ENCODE data around the gene UTP15. TPM values are rescaled to one million over a fixed set of nuclear protein-coding genes. Genes with fewer than 3 reads are reported as not detected.

Gene UTP15
- total and polyA plus RNA-seq, 2 donors from 2014 or later, result 4.5 to 16.4 TPM

DNA sequence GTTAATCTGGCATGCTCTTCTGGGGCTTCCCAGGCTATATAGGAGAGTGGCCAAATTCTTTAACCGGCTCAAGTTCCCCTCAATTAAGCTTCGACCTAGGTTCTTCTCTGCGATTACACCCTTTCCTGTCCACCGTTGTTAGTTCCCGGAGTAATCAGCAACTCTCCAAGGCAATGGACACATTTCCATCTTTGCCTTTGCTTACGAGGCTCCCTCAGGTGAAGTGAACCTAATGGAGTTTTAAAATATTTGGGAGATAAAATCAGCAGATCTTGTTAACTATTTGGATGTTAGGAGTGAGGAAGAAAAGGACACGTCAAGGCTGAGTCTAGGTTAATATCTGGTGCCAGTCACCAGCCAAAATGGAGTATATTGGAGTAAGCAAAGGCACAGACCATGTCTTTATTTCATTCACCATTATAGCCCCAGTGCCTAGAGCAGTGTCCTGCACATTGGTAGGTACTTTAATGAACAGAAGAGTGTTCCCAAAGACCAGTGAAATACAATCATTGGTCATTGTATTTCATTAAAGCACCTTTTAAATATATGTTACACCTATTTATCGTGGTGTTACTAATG is 515 bp downstream of the UTP15 start:
- H3K9ac ChIP-seq (ENCODE audit: low read length in 3 of 3), result peak overlapping the region; percentile 96 to 99 (median 98)
- DNase-seq, result no peak
- H3K9me3 ChIP-seq (ENCODE audit: control insufficient read depth in 2 of 3, insufficient read depth in 1 of 3, low read length in 3 of 3), result no peaks in the 10 kb centered on the region
- peak overlapping the region; percentile 89 for H3K27ac ChIP-seq (ENCODE audit: low read depth in 2 of 2, low read length in 2 of 2)
- H3K4me3 ChIP-seq (ENCODE audit: low read length in 3 of 3), result peak overlapping the region; percentile 98 to 100 (median 99)
- peaks cover 0 to 16% (median 9%) of the 10 kb centered on the region in 3 donors for H3K4me1 ChIP-seq (ENCODE audit: control insufficient read depth in 2 of 3, insufficient read depth in 2 of 3, low read depth in 1 of 3, low read length in 3 of 3)
- no peaks in the 10 kb centered on the region for H3K27me3 ChIP-seq (ENCODE audit: control insufficient read depth, insufficient read depth, low read length)
- intact Hi-C loops (cut with DNase I), result no loop called here
- no peak for FAIRE-seq
- peaks cover under 1 to 10% (median 3%) of the 10 kb centered on the region in 3 donors for H3K36me3 ChIP-seq (ENCODE audit: control insufficient read depth in 2 of 3, insufficient read depth in 3 of 3, low read length in 3 of 3)
- TF ChIP-seq, protein P1, sequence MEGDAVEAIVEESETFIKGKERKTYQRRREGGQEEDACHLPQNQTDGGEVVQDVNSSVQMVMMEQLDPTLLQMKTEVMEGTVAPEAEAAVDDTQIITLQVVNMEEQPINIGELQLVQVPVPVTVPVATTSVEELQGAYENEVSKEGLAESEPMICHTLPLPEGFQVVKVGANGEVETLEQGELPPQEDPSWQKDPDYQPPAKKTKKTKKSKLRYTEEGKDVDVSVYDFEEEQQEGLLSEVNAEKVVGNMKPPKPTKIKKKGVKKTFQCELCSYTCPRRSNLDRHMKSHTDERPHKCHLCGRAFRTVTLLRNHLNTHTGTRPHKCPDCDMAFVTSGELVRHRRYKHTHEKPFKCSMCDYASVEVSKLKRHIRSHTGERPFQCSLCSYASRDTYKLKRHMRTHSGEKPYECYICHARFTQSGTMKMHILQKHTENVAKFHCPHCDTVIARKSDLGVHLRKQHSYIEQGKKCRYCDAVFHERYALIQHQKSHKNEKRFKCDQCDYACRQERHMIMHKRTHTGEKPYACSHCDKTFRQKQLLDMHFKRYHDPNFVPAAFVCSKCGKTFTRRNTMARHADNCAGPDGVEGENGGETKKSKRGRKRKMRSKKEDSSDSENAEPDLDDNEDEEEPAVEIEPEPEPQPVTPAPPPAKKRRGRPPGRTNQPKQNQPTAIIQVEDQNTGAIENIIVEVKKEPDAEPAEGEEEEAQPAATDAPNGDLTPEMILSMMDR (IDR thresholded peaks at IDR 0.05; ENCODE audit: borderline replicate concordance, extremely low read depth, insufficient read depth), result no peak

DNA sequence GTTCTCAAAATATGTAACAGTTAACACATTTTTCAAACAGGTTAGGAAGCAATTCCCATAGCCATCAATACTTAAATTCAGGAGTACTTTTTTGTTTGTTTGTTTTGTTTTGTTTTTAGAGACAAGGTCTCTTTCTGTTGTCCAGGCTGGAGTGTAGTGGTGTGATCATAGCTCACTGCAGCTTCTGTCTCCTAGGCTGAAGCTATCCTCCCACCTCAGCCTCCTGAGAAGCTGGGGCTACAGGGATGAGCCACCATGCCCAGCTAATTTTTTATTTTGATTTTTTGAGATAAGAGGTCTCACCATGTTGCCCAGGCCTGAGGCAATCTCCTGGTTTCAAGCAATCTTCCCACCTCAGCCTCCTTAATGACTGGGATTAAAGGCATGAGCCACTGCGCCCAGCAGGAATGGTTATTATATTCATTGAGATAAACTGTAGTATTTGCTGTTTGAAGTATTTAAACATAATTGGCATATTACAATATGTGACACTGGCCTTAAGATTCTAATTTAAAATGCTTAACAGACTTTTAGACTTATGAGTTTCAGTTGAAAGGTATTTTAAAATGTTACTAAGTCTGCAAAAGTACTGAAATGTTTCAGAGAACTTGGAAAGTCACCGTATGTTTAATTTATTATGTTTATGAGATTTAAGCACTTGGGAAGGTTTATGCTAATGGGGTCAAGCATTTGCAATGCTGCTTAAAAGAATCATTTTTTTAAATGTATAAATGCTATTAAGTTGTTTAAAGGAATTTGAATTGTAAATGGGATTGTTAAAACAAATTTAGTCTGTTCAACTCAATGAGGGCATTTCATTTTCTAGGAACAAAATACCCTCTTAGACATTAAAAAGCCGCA is 17.0 kb downstream of the UTP15 start:
- intact Hi-C loops (cut with DNase I), result no loop called here
- H3K9me3 ChIP-seq (ENCODE audit: control insufficient read depth in 2 of 3, insufficient read depth in 1 of 3, low read length in 3 of 3), result no peaks in the 10 kb centered on the region
- H3K4me1 ChIP-seq (ENCODE audit: control insufficient read depth in 2 of 3, insufficient read depth in 2 of 3, low read depth in 1 of 3, low read length in 3 of 3), result no peaks in the 10 kb centered on the region
- no peak overlapping the region for H3K4me3 ChIP-seq (ENCODE audit: low read length in 3 of 3)
- H3K27me3 ChIP-seq (ENCODE audit: control insufficient read depth, insufficient read depth, low read length), result no peaks in the 10 kb centered on the region
- FAIRE-seq (no peak), DNase-seq (no peak)
- H3K27ac ChIP-seq (ENCODE audit: low read depth in 2 of 2, low read length in 2 of 2), result no peak overlapping the region
- H3K36me3 ChIP-seq (ENCODE audit: control insufficient read depth in 2 of 3, insufficient read depth in 3 of 3, low read length in 3 of 3), result peaks cover 5 to 15% (median 7%) of the 10 kb centered on the region in 3 donors
- H3K9ac ChIP-seq (ENCODE audit: low read length in 3 of 3), result no peak overlapping the region
- TF ChIP-seq, protein P1 (IDR thresholded peaks at IDR 0.05; ENCODE audit: borderline replicate concordance, extremely low read depth, insufficient read depth), result no peak

DNA sequence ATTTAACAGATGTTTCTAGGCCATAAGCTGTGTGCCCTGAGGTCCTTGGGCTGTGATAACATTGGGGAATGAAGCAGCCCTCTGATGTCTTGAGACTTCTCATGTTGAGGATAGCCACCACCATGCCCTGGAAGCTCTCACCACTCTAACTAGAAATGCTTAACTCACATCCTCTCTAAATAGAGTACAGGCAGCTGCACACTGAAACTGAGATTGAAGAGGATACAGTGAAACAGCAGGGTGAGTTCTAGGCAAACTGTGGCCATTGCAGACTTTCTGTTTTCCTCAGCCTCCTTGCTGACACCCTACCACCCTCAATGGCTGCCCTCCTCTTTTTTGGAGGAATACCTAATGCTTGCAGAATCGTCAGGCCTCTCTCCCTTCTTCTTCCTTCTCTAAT is 22.4 kb downstream of the UTP15 start:
- Histone ChIP-seq H3K4me1 (ENCODE audit: control insufficient read depth in 2 of 3, insufficient read depth in 2 of 3, low read depth in 1 of 3, low read length in 3 of 3) (no peaks in the 10 kb centered on the region), H3K9ac (ENCODE audit: low read length in 3 of 3) (no peak overlapping the region), H3K27me3 (ENCODE audit: control insufficient read depth, insufficient read depth, low read length) (no peaks in the 10 kb centered on the region), H3K9me3 (ENCODE audit: control insufficient read depth in 2 of 3, insufficient read depth in 1 of 3, low read length in 3 of 3) (no peaks in the 10 kb centered on the region), H3K27ac (ENCODE audit: low read depth in 2 of 2, low read length in 2 of 2) (no peak overlapping the region), H3K4me3 (ENCODE audit: low read length in 3 of 3) (no peak overlapping the region), H3K36me3 (ENCODE audit: control insufficient read depth in 2 of 3, insufficient read depth in 3 of 3, low read length in 3 of 3) (no peaks in the 10 kb centered on the region)
- FAIRE-seq (no peak), DNase-seq (no peak)
- TF ChIP-seq, protein P1 (IDR thresholded peaks at IDR 0.05; ENCODE audit: borderline replicate concordance, extremely low read depth, insufficient read depth), result no peak
- intact Hi-C loops (cut with DNase I), result no loop called here

Measured in kidney (tissue), 14 donors.